Measurements from ENCODE around the gene BLVRA. TPM values are rescaled to one million over a fixed set of nuclear protein-coding genes. Genes with fewer than 3 reads are reported as not detected.
A peak's percentile ranks its signal among the peaks of the same experiment; 100 is the strongest.

BLVRA gene
- total RNA-seq, 1 donor from 2014 or later = 28.9 TPM

GRCh38 chr7:43758822-43759683 lies 573 bp downstream of the BLVRA start:
- Mint-ChIP-seq H3K27me3 (ENCODE audit: low read depth) (peaks cover 25% of the 10 kb centered on the region), H3K36me3 (no peaks in the 10 kb centered on the region), H3K4me1 (peaks cover 17% of the 10 kb centered on the region), H3K27ac (peak overlapping the region; percentile 69), H3K4me3 (peak overlapping the region; percentile 76), H3K9me3 (no peaks in the 10 kb centered on the region)
- TF ChIP-seq CTCF (IDR thresholded peaks at IDR 0.05; ENCODE audit: unreplicated experiment) = no peak
- peak in 1 of 2 experiments; percentile 62 for DNase-seq (ENCODE audit: low spot score in 2 of 2, unreplicated experiment in 2 of 2)

GRCh38 chr7:43760861-43761260 lies 2.4 kb downstream of the BLVRA start:
- Mint-ChIP-seq H3K4me3 (no peak overlapping the region), H3K36me3 (no peaks in the 10 kb centered on the region), H3K27me3 (ENCODE audit: low read depth) (peaks cover 25% of the 10 kb centered on the region), H3K27ac (no peak overlapping the region), H3K4me1 (peaks cover 26% of the 10 kb centered on the region), H3K9me3 (no peaks in the 10 kb centered on the region)
- no peak for TF ChIP-seq CTCF (IDR thresholded peaks at IDR 0.05; ENCODE audit: unreplicated experiment)
- no peak for DNase-seq (ENCODE audit: low spot score in 2 of 2, unreplicated experiment in 2 of 2)

- no peaks in the 10 kb centered on the region for H3K9me3 Mint-ChIP-seq
- H3K4me3 Mint-ChIP-seq = no peak overlapping the region
- H3K36me3 Mint-ChIP-seq = no peaks in the 10 kb centered on the region
- H3K27ac Mint-ChIP-seq = no peak overlapping the region
- no peak for DNase-seq (ENCODE audit: low spot score in 2 of 2, unreplicated experiment in 2 of 2)
- peaks cover 25% of the 10 kb centered on the region for H3K27me3 Mint-ChIP-seq (ENCODE audit: low read depth)
- peaks cover 26% of the 10 kb centered on the region for H3K4me1 Mint-ChIP-seq
- no peak for TF ChIP-seq CTCF (IDR thresholded peaks at IDR 0.05; ENCODE audit: unreplicated experiment)
Observed at GRCh38 chr7:43761382-43761781, 2.9 kb downstream of the BLVRA start.

GRCh38 chr7:43761938-43762692 lies 3.6 kb downstream of the BLVRA start:
- TF ChIP-seq CTCF (IDR thresholded peaks at IDR 0.05; ENCODE audit: unreplicated experiment) = no peak
- peaks cover 26% of the 10 kb centered on the region for H3K4me1 Mint-ChIP-seq
- no peak overlapping the region for H3K27ac Mint-ChIP-seq
- H3K27me3 Mint-ChIP-seq (ENCODE audit: low read depth) = peaks cover 20% of the 10 kb centered on the region
- no peak overlapping the region for H3K4me3 Mint-ChIP-seq
- no peak for DNase-seq (ENCODE audit: low spot score in 2 of 2, unreplicated experiment in 2 of 2)
- H3K9me3 Mint-ChIP-seq = no peaks in the 10 kb centered on the region
- H3K36me3 Mint-ChIP-seq = no peaks in the 10 kb centered on the region

GRCh38 chr7:43763183-43763582 lies 4.7 kb downstream of the BLVRA start:
- DNase-seq (ENCODE audit: low spot score in 2 of 2, unreplicated experiment in 2 of 2) = no peak
- peaks cover 10% of the 10 kb centered on the region for H3K27me3 Mint-ChIP-seq (ENCODE audit: low read depth)
- peaks cover 26% of the 10 kb centered on the region for H3K4me1 Mint-ChIP-seq
- no peak overlapping the region for H3K4me3 Mint-ChIP-seq
- no peak for TF ChIP-seq CTCF (IDR thresholded peaks at IDR 0.05; ENCODE audit: unreplicated experiment)
- H3K9me3 Mint-ChIP-seq = no peaks in the 10 kb centered on the region
- peak overlapping the region; percentile 50 for H3K27ac Mint-ChIP-seq
- H3K36me3 Mint-ChIP-seq = no peaks in the 10 kb centered on the region
